IPS-20b (cell line): Measurements from ENCODE around the gene WRNIP1.

Source experiments
- H3K27ac ChIP-seq: one replicate; pipeline ENCODE4 v1.5.1; 2013; ENCODE audit warnings: low read length
- H3K27me3 ChIP-seq: 2 replicates; pipeline ENCODE4 v1.6.1; 2013; ENCODE audit warnings: mild to moderate bottlenecking, low read length, inconsistent platforms; ENCODE audit not compliant: insufficient read depth
- H3K36me3 ChIP-seq: 2 replicates; pipeline ENCODE4 v1.6.1; 2013; ENCODE audit warnings: low read depth, mild to moderate bottlenecking, inconsistent platforms, low read length, moderate library complexity; ENCODE audit not compliant: insufficient read depth
- H3K4me1 ChIP-seq: 2 replicates; pipeline ENCODE4 v1.6.1; 2013; ENCODE audit warnings: mild to moderate bottlenecking, control low read depth, inconsistent platforms, low read length, moderate library complexity; ENCODE audit not compliant: insufficient read depth
- H3K4me3 ChIP-seq: 2 replicates; pipeline ENCODE4 v1.5.1; 2013; ENCODE audit warnings: mild to moderate bottlenecking, low read length, inconsistent platforms
- H3K9ac ChIP-seq: 2 replicates; pipeline ENCODE4 v1.6.1; 2013; ENCODE audit warnings: low read depth, mild to moderate bottlenecking, inconsistent platforms, low read length, moderate library complexity
- H3K9me3 ChIP-seq: 2 replicates; pipeline ENCODE4 v1.6.1; 2013; ENCODE audit warnings: mild to moderate bottlenecking, low read depth, low read length, inconsistent platforms; ENCODE audit not compliant: insufficient read depth

WRNIP1 gene

DNA sequence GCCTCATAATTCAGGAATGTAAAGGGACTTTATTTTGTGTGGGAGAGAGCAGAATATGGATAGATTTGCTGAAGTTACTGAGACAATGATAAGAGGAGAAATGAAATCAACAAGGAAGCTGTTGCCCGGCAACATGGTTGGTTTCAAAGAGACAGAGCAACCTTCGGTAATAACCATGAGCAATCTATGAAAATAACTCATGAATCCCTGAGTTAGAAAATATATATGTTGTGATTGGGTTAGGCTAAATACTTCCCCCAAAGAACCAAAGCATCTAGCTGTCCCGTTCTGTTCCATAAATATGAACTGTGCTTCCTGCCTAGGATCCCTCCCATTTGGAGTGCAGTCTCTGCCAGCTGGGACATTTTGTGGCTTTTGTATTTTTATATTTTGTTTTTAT is 53.4 kb downstream of the WRNIP1 start:
- Histone ChIP-seq H3K4me1 (peaks cover 4% of the 10 kb centered on the region; the same call in 1 of the 2 replicates), H3K27ac (no peak overlapping the region), H3K4me3 (no peak overlapping the region), H3K36me3 (no peaks in the 10 kb centered on the region), H3K27me3 (no peaks in the 10 kb centered on the region), H3K9me3 (peaks cover 7% of the 10 kb centered on the region; the same call in 1 of the 2 replicates), H3K9ac (no peak overlapping the region)

DNA sequence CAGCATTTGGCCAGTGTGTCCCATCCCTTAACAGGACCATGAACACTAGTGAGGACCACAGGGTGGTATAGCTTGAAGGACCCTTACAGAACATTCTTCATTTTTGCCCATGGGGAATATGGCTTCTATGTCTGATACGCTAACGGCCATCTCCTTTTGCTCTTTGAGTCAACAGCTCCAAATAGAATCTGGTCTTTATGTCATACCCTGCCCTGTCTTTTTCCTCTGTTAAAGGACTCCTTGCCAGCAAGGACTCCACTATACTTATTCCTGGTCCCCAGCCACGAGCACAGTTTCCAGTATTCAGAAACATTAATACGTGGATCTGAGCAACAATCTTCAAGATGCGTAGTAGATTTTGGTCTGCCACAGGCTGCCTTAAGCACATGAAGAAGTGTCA is 53.9 kb downstream of the WRNIP1 start:
- Histone ChIP-seq H3K27ac (no peak overlapping the region), H3K4me3 (no peak overlapping the region), H3K9me3 (peaks cover 7% of the 10 kb centered on the region; the same call in 1 of the 2 replicates)

GRCh38 chr6:2819978-2820377 is 54.8 kb downstream of the WRNIP1 start:
- Histone ChIP-seq H3K4me3 (no peak overlapping the region), H3K4me1 (peaks cover 4% of the 10 kb centered on the region; the same call in 1 of the 2 replicates), H3K36me3 (no peaks in the 10 kb centered on the region), H3K27me3 (no peaks in the 10 kb centered on the region), H3K9me3 (peaks cover 7% of the 10 kb centered on the region; the same call in 1 of the 2 replicates), H3K27ac (no peak overlapping the region), H3K9ac (no peak overlapping the region)

More for the DNA sequence above, 53.9 kb downstream of the WRNIP1 start:
- Histone ChIP-seq H3K27me3 (no peaks in the 10 kb centered on the region), H3K36me3 (no peaks in the 10 kb centered on the region), H3K4me1 (peaks cover 4% of the 10 kb centered on the region; the same call in 1 of the 2 replicates), H3K9ac (no peak overlapping the region)

DNA sequence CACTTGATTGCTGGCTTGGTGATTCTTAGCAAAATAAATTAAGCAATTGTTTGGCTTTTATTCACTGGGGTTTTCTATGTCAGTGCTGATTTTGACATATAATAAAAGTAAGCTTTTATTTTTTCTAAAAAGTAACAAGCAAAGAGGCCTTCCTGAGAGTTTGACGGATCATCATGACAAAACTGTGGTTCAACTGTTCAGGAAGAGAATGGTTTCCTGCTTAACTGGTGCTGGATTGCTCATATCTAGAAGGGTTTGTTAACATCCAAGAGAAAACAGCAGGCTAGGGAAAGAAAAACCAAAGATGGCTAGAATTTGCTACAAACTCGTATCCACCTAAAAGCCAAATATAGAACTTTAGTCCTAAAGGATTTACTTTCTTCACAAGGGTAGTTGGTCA is 55.2 kb downstream of the WRNIP1 start:
- Histone ChIP-seq H3K9ac (no peak overlapping the region), H3K27me3 (no peaks in the 10 kb centered on the region), H3K36me3 (no peaks in the 10 kb centered on the region), H3K4me3 (no peak overlapping the region), H3K4me1 (peaks cover 4% of the 10 kb centered on the region; the same call in 1 of the 2 replicates), H3K27ac (no peak overlapping the region), H3K9me3 (peaks cover 7% of the 10 kb centered on the region; the same call in 1 of the 2 replicates)

GRCh38 chr6:2821554-2821953 is 56.4 kb downstream of the WRNIP1 start:
- Histone ChIP-seq H3K36me3 (no peaks in the 10 kb centered on the region), H3K27ac (no peak overlapping the region), H3K4me3 (no peak overlapping the region), H3K4me1 (peaks cover 4% of the 10 kb centered on the region; the same call in 1 of the 2 replicates), H3K27me3 (no peaks in the 10 kb centered on the region), H3K9ac (no peak overlapping the region), H3K9me3 (no peaks in the 10 kb centered on the region)

DNA sequence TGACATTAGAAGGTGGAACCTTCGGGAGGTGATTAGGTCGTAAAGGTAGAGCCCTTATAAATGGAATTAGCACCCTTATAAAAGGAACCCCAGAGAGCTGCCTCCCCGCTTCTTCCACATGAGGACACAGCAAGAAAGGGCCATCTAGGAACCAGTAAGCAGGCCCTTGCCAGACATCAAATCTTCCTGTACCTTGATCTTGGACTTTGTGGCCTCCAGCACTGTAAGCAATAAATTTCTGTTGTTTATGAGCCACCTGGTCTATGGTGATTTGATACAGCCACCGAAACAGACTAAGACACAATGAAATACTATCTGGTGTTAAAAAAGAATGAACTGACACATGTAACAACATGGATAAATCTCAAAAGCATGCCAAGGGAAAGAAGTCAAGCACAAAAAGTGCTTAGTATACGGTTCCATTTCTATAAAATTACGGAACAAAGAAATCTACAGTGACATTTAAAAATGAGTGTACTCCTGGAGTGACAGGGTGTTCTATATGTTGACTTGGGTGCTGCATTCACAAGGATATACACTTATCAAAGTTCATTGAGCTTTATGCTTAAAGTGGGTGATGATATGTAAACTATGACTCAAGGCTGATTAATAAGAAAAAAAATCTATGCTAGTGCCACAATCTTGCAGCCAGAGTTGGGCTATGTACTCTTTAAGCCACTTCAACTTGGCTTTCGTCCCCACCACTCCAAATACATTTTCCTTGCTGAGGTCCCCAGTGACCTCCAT is 58.1 kb downstream of the WRNIP1 start:
- Histone ChIP-seq H3K9ac (no peak overlapping the region), H3K27me3 (no peaks in the 10 kb centered on the region), H3K9me3 (no peaks in the 10 kb centered on the region), H3K4me3 (no peak overlapping the region), H3K27ac (no peak overlapping the region), H3K4me1 (peaks cover 1% of the 10 kb centered on the region; the same call in 1 of the 2 replicates), H3K36me3 (no peaks in the 10 kb centered on the region)

DNA sequence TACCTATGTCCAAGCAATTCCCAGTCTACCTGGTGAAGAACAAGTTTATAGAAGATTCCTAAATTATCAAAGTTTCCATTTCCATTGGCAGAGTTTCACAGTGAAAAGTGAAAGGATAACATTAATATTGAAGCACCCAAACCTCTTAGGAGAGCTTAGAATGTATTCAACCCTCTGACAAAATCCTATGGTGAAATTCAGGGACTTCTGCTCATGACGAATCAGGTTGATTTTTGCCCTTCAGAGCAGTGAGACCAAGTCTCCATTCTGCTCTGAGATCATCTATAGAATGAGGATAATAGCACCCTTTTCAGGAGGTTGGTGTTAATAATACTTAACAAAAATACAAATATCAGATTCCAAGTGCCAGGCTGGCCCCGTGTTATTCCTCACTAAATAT is 60.9 kb downstream of the WRNIP1 start:
- Histone ChIP-seq H3K9ac (no peak overlapping the region), H3K4me1 (no peaks in the 10 kb centered on the region), H3K9me3 (no peaks in the 10 kb centered on the region), H3K27ac (no peak overlapping the region), H3K27me3 (no peaks in the 10 kb centered on the region), H3K4me3 (no peak overlapping the region), H3K36me3 (no peaks in the 10 kb centered on the region)

DNA sequence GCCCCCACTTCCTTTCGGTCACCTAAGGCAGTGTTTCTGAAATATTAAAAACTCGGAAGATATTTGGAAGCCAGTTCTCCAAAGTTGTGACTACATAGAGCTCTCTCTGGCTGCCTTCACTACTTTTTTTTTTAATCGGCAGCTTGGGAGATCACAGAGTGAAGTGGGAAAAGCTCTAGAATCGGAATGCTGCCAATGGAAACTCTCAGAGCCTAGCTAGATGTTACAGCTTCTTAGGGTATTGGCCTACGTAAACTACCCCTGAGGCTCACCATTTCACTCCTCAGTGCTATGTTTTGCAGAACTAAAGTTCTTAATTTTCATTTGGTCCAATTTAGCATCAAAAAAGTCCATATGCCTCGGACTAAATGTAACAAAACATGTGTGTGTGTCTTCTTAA is 61.9 kb downstream of the WRNIP1 start:
- no peak overlapping the region for H3K4me3 ChIP-seq
- H3K9me3 ChIP-seq = no peaks in the 10 kb centered on the region
- H3K27ac ChIP-seq = no peak overlapping the region
- H3K4me1 ChIP-seq = no peaks in the 10 kb centered on the region
- H3K9ac ChIP-seq = no peak overlapping the region
- H3K36me3 ChIP-seq = no peaks in the 10 kb centered on the region
- no peaks in the 10 kb centered on the region for H3K27me3 ChIP-seq

DNA sequence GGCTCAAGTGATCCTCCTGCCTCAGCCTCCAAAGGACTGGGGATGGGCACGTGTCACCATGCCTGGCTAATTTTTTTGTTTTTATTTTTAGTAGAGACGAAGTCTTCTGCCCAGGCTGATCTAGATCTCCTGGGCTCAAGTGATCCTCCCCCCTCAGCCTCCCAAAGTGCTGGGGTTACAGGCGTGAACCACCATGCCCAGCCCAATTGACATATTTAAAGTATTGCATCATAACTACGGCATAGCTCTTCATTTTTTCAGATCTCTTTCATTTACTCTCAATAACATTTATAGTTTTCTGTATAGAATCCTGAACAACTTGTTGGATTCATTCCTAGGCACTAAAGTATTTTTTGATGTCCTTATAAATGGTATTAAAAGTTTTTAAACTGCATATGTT is 63.4 kb downstream of the WRNIP1 start:
- H3K27me3 ChIP-seq = no peaks in the 10 kb centered on the region
- H3K27ac ChIP-seq = no peak overlapping the region
- no peaks in the 10 kb centered on the region for H3K9me3 ChIP-seq
- H3K36me3 ChIP-seq = no peaks in the 10 kb centered on the region
- H3K9ac ChIP-seq = no peak overlapping the region
- no peak overlapping the region for H3K4me3 ChIP-seq
- H3K4me1 ChIP-seq = no peaks in the 10 kb centered on the region

DNA sequence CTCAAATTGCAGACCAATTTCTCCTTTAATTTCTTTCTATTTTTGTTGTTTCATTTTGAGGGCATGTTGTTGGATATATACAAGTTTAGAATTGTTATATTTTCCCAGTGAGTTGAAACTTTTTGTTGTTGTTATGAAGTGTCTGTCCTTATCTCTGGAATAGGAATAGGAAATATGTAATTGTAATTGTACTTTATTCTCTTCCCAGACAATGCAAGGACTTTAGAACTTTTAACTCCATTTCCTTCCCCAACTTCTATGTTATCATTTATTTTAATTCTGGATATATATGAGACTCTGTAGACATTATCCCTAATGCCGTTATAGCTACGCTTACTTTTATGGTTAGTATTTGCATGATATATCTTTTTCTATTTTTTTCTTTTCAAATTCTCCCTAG is 64.1 kb downstream of the WRNIP1 start:
- no peaks in the 10 kb centered on the region for H3K36me3 ChIP-seq
- no peak overlapping the region for H3K9ac ChIP-seq
- H3K27me3 ChIP-seq = no peaks in the 10 kb centered on the region
- no peaks in the 10 kb centered on the region for H3K4me1 ChIP-seq
- no peaks in the 10 kb centered on the region for H3K9me3 ChIP-seq
- no peak overlapping the region for H3K4me3 ChIP-seq
- no peak overlapping the region for H3K27ac ChIP-seq

- Histone ChIP-seq H3K36me3 (no peaks in the 10 kb centered on the region), H3K9ac (no peak overlapping the region), H3K4me3 (no peak overlapping the region), H3K4me1 (no peaks in the 10 kb centered on the region), H3K27me3 (no peaks in the 10 kb centered on the region), H3K27ac (no peak overlapping the region), H3K9me3 (no peaks in the 10 kb centered on the region)
Measured at GRCh38 chr6:2830183-2830582, 65.0 kb downstream of the WRNIP1 start.

GRCh38 chr6:2831392-2831791 is 66.2 kb downstream of the WRNIP1 start:
- Histone ChIP-seq H3K9me3 (no peaks in the 10 kb centered on the region), H3K36me3 (peaks cover 4% of the 10 kb centered on the region), H3K27ac (no peak overlapping the region)

More at GRCh38 chr6:2831392-2831791, 66.2 kb downstream of the WRNIP1 start:
- Histone ChIP-seq H3K4me3 (no peak overlapping the region), H3K27me3 (no peaks in the 10 kb centered on the region), H3K9ac (no peak overlapping the region), H3K4me1 (no peaks in the 10 kb centered on the region)
